ENCODE data around the gene SECTM1.

SECTM1 gene

DNA sequence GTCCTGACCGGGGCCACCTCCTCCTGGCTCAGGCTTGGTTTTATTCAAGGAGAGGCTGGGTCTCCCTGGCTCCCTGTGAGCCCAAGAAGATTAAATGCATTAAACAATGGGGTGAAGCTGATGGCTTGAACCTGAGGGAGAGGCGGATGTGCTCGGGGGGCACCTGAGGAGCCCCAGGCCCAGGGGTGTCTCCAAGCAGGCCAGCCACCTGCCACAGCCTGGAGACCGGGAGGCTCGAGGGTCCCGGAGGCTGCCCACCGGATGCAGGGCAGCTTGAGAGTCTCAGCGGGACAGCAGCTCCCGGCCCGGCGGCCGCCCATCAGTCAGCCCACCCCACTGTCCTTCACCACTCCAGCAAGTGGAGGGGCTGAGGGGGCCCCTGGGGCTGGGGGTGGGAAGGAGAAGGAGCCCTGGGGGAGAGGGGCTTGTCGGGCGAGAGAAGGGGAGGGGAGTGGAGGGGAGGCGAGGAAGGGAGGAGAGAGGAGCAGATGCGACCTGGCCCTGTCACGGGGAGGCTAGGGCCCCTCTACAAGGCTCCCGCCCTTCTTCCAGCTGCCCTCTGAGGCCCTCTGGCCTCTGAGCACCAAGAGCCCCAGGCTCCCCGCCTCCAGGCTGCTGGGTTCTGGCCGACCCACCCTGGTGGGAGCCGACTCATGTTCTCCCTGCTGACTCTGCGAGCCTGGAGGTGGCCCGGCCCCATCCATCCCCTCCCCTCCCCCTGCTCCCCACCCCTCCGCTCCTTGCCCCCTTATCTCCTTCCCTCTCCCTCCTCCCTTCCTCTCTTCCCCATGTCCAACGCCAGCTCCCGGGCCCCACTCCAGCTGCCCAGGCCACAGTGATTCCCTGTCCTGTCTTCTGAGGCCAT is 29.4 kb downstream of the SECTM1 start:
- no peak for TF ChIP-seq CTCF (IDR thresholded peaks at IDR 0.05; ENCODE audit: borderline replicate concordance, control extremely low read depth, extremely low read depth, insufficient read depth, missing control alignments)
- no peak for DNase-seq (ENCODE audit: low spot score)
- in situ Hi-C loops (cut with MboI; ENCODE audit: low sequenced_read_pairs, unreplicated experiment) = no loop called here

GRCh38 chr17:82302991-82303943 is 30.3 kb downstream of the SECTM1 start:
- DNase-seq (ENCODE audit: low spot score) = peak; percentile 45
- in situ Hi-C loops (cut with MboI; ENCODE audit: low sequenced_read_pairs, unreplicated experiment) = no loop called here
- no peak for TF ChIP-seq CTCF (IDR thresholded peaks at IDR 0.05; ENCODE audit: borderline replicate concordance, control extremely low read depth, extremely low read depth, insufficient read depth, missing control alignments)

- no peak for TF ChIP-seq CTCF (IDR thresholded peaks at IDR 0.05; ENCODE audit: borderline replicate concordance, control extremely low read depth, extremely low read depth, insufficient read depth, missing control alignments)
- in situ Hi-C loops (cut with MboI; ENCODE audit: low sequenced_read_pairs, unreplicated experiment) = no loop called here
- DNase-seq (ENCODE audit: low spot score) = peak; percentile 28
These were observed 31.0 kb downstream of the SECTM1 start for GRCh38 chr17:82302568-82302963.

DNA sequence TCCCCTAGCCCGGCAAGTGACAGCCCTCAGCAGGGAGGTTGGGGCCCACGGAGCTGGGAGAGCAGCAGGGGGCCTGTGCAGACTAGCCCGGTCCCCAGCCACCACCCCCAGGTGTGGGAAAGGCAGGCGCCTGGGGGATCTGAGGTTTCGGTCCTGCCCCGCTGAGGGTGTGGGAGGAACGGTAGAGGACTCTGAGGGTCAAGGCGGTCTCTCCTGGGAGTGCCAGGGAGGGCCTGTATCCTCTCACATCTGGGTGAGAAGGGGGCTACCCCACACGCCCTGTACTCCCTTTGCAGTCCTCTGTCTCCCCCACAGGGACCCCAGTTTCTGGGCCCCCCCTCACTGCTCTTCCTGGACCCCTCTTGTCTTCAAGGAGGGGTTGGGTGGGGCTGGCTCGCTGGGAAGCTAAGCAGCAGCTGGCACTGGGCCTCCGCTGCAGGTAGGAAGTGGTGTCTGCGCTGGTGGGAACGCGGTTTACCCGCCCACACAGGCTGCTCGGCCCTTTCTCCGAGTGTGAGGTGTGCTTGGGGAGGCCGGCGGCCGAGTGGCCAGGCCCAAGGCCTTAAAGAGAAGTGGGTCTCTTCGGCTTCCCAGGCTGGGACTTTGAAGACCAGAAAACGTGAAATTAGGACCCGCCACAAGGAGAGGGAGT is 31.5 kb downstream of the SECTM1 start:
- peak; percentile 86 for DNase-seq (ENCODE audit: low spot score)
- TF ChIP-seq CTCF (IDR thresholded peaks at IDR 0.05; ENCODE audit: borderline replicate concordance, control extremely low read depth, extremely low read depth, insufficient read depth, missing control alignments) = no peak
- in situ Hi-C loops (cut with MboI; ENCODE audit: low sequenced_read_pairs, unreplicated experiment) = no loop called here

GRCh38 chr17:82301300-82301915 is 32.2 kb downstream of the SECTM1 start:
- TF ChIP-seq CTCF (IDR thresholded peaks at IDR 0.05; ENCODE audit: borderline replicate concordance, control extremely low read depth, extremely low read depth, insufficient read depth, missing control alignments) = no peak
- in situ Hi-C loops (cut with MboI; ENCODE audit: low sequenced_read_pairs, unreplicated experiment) = no loop called here

More at GRCh38 chr17:82301300-82301915, 32.2 kb downstream of the SECTM1 start:
- DNase-seq (ENCODE audit: low spot score) = peak; percentile 34
